AG08396 (cell line): ENCODE data around the gene SYT17.

ENCODE experiments used
- DNase-seq: peaks from one replicate; pipeline ENCODE4 v3.0.0; 2012; ENCODE audit warnings: low spot score, mixed read lengths

SYT17 gene

DNA sequence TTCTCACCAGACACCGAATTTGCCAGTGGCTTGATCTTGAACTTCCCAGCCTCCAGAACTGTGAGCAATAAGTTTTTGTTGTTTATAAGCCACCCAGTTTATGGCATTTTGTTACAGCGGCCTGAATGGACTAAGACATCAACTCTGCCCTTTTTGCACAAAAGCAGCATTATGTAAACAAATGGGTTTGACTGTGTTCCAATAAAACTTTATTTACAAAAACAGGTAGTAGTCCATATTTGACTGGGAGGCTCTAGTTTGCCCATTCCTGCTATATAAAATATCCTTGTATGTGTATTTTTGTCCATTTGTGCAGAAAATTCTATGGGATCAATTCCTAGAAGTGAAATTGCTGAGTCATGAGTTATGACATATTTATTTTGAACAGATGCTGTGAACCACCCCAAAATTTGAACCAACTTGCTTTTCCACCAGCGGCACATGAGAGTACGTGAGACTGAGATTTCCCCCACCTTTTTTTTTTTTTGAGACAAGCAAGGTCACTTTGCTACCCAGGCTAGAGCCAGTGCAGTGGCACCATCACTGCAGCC is 96.2 kb downstream of the SYT17 start:
- DNase-seq, result no peak

DNA sequence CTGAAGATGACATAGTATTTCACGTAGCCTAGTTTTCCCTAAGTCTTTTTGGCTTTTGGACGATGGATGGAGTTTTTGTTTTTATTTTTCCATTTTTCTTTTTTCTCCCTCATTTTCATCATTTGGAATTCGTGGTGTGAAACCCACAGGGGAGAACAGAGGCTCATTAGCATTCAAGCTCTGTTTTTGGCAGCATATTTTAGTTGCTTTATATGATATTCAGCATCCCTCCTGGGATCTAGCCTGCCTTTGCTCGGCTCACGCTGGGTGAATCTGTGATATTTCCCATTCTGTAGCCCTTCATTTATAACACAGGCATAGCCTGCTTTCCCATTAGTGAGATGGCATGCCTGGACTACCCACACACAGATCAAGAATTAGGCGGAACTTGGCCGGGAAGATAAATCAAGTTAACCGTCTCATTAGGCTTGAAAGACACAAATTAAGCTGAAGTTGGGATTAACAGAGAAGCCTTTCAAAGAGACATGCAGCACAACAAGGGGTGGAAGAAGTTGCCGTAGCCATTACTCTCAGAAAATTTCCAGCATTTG is 97.4 kb downstream of the SYT17 start:
- DNase-seq, result no peak

DNA sequence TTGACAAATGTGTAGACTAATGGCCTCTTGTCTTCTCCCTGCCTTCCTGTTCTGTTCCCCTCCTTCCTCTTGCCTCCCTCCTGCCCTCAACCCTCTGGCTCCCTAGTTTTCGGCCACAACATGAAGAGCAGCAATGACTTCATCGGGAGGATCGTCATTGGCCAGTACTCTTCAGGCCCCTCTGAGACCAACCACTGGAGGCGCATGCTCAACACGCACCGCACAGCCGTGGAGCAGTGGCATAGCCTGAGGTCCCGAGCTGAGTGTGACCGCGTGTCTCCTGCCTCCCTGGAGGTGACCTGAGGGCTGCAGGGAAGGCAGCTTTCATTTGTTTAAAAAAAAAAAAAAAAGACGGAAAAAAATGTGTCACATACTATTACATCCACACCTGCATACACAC is 98.7 kb downstream of the SYT17 start:
- DNase-seq, result no peak

DNA sequence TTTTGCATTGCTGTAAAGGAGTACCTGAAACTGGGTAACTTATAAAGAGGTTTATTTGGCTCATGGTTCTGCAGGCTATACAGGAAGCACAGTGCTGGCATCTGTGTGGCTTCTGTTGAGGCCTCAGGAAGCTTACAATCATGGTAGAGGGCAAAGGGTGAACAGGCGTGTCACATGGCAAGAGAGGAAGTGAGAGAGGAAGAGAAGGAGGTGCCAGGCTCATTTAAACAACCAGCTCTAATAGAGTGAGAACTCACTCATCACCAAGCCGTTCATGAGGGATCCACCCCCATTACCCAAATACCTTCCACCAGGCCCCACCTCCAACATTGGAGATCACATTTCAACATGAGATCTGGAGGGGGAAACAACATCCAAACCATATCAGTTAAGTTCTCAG is 101.1 kb downstream of the SYT17 start:
- no peak for DNase-seq

DNA sequence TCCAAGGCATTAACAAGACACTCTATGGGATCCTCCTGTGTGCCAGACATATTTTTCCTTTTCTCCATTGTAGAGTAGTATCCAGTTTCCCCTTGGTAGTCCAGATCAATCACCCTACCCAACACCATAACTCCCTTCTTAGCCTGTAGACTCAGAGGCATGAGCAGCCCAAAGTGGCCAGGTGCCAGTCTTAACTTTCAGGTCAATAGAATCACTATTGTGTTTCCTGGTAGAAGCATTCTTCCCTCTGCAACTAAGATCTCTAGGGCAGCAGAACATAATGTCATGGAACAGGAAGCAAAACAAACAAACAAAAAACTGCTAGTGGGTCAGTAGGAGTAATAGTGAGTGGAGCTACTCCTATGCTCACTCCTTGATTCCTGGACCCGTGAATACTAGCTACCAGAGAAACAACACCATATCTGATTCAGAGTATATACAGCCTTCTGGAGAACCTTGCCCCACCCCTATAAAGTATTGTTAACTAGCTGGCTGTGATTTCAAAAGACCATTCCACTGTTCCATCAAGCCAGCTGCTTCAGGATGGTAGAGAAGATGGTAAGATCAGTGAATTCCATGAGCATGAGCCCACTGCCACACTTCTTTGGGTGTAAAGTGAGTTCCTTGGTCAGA is 106.2 kb downstream of the SYT17 start:
- no peak for DNase-seq

DNA sequence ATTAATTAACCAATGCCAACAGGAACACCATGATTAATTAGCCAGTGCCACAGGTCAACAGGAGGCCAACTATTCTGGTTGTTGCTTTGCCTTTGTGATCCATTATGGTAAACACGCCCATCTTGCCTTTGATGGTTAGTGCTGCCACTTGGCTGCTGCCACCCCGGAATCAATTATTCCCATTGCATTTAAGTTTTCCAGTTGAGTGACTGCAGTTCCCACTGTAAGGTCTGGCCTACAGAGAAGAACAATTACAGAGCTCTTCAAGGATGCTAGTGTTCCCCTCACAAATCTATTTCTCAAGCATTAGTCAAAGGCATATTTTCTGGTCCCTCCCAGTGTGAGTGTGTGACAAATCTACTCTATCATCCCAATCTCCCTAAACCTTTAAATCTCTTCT is 110.4 kb downstream of the SYT17 start:
- no peak for DNase-seq

DNA sequence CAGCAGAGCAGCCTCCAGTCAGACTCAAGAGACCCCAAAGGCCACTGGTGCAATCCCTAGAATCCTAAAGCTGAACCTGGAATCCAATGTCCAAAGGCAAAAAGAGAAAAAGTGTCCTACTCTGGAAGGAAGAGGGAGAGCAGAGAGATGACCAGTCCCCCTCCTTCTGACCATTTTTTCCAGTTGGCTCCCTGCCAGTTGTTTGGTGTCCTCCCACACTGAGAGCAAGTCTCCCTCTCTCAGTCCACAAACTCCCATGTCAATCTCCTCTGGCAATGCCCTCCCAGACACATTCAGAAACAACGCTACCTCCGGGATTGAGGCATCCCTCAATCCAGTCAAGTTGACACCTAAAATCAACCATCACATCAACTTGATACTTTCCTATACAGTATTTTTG is 113.2 kb downstream of the SYT17 start:
- no peak for DNase-seq

DNA sequence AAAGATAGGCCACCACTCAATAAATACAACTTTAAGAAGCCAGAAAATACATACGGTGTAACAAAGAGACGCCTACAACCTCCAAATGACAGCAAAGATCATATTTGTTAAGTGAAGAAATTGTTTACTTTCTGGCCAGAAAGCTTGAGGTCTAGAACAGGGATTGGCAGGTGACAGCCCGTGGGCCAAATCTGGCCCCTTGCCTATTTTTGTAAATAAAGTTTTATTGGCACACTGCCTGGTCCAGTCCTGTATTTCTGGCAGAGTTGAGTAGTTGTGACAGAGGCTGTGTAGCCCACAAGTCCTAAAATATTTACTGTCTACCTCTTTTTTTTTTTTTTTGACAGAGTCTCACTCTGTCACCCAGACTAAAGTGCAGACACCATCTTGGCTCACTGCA is 114.1 kb downstream of the SYT17 start:
- DNase-seq, result no peak

DNA sequence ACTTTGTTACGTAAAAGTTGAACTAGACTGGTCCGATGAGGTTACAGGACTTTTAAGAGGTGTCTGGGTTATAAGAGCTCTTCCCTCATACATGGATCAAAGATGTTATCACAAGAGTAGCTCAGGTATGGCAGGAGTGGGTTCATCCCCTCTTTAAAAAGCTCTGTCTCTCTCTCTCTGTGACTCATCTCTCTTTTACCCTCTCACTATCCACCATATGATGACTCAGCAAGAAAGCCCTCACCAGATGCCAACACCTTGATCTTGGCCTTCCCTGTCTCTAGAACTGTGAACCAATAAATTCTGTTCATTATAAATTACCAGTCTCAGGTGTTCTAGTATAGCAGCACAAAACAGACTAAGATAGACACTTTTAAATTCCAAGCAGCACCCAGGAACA is 115.6 kb downstream of the SYT17 start:
- no peak for DNase-seq

DNA sequence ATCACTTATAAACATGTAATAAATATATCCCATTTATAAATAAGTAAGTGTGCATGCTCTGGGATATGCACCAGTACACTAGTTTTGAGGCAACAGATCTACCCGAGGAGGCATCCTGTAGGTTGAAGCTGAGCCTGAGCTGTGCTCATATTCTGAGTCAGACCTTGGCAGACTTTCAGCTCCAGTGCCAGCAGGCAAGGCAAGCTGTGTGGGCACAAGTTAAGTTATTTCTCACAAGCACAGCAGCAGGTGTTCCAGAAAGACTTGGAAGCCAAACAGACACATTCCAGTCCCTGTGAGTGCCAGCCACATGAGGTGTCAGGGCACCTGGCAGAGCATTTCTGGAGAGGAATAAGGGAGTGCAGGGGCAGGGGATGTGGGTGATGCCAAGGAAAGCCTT is 116.2 kb downstream of the SYT17 start:
- DNase-seq, result no peak

DNA sequence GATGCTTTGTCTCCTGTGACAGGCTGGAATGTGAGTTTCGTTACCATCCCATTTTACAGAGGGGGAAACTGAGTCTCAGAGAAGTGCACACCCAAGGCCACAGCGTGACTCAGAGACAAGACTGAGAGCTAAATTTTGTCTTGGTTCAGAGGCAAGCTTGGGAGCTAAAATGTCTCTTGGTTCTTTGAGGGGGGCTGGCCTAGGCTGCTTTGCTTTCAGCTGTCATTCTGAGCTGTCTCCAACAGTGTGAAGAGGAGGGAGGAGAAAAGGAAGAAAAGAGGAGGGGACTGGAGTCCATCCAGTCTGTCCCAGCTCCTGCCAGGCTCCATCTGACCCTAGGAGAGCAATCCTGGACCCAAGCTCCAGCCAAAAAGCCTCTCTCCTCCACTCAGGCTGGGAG is 117.4 kb downstream of the SYT17 start, which contains the start of gene CLEC19A:
TSS of gene CLEC19A (plus strand) at position 301 of the 400 bp plus-strand sequence. CDS start 121 bp downstream, outside the sequence.
- no peak for DNase-seq

DNA sequence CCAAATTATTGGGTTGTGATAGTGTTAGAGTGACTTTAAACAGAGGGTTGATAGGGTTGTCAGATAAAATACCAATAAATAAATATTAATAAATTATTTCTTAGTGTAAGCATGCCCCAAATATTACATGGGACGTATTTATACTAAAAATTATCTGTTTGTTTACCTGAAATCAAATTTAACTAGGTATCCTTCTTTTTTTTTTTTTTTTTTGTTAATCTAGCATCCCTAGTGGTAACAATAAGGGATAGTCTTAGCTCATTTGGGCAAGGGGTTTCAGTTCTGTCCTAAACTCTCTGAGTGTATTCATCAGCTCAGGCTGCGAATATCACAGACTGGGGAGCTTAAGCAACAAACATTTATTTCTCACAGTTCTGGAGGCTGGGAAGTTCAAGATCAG is 118.8 kb downstream of the SYT17 start:
- DNase-seq, result no peak

DNA sequence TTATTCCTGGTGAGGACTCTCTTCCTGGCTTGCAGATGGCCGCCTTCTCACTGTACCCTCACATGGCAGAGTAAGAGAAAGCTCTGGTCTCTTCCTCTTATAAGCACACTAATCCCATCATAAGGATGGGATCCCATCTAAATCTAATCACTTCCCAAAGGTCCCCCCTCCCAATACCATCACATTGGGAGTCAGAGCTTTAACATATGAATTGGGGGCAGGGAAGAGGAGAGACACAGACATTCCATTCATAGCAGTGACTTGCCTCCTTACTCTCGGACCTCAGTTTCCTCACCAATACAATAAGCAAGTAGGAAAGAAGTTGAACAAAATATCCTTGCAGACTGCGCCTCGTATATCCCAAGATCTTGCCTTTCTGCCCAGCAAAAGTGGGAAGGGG is 119.2 kb downstream of the SYT17 start:
- no peak for DNase-seq

DNA sequence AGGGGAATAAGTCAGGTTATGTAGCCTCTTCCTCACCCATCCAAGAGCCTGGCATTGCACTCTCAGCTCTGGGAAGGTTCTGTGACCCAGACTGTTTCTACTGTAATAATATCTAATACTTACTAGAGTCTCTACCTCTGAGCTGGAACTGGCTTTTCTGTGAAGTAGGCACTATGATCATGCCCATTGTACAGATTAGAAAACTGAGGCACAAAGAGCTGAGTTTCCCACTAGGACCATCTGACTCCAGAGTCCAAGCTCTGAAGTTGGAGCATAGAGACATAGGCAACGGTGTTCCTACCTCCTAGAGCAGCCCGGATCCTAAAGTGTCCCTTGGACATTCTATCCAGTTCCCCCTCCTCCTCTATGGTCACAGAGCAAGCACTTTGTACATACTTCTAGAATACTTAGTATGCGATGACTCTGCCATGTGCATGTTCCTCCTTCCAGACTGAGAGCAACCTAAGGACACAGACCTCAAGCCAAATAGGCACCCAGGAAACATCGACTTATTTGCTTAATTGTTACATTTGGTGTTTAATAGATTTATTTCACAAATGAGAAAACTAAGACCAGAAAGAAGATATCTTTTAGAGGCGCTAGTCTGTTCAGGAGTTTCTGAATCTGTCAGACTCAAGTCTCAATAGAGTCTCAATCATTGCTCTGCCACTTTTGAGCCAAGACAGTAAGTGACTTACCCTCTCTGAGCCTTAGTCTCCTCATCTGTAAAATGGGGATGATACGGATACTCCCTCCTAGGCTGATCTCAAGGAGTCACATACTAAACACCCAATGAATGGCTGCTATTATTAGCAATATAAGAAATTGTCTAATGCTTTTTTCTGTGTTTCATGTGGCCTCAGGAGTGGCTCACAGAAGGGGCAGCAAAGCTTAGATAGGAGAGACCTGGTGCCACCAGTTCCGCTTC is 121.1 kb downstream of the SYT17 start:
- DNase-seq, result no peak

DNA sequence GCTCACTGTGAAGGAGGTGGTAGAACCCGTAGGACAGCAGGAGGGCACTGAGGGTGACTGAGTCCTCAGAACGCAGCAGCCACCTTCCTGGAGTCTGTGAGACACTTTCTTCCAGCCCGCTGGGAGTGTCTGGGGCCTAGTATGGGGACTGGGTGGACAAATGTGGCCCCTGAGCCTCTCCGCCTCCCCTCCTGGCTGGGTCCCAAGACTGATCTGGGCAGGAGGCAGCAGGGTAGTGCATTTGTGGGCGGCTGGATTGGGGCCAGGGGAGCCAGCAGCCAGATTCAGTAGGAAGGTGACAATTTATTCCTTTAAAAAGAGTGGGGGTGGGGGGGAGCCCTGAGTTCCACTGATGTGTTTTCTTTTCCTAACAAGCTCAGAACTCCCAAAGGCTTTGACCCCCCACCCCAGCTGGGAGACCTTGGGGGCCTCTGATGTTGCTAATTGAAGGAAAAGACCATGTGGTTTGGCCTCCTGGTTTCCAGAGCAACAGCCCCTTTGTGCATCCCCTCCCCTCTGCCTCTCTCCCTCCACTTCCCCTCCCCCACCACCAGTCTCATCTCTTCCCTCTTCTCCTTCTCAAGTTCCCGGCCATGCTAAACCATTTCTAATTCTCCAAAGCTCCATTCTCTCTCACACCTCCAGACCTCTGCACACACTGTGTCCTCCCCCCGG is 121.9 kb downstream of the SYT17 start:
- no peak for DNase-seq

DNA sequence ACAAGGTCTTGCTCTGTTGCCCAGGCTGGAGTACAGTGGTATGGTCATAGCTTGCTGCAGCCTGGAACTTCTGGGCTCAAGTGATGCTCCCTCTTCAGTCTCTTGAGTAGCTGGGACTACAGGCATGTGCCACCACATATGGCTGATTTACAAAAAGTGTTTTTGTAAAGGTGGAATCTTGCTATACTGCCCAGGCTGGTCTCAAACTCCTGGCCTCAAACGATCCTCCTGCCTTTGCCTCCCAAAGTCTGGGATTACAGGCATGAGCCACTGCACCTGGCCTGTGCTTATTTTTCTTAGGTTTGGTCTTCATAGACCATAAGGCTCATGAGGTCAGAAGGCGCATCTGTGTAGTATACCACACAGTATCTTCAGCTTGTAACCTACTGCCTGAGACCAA is 122.8 kb downstream of the SYT17 start:
- no peak for DNase-seq

DNA sequence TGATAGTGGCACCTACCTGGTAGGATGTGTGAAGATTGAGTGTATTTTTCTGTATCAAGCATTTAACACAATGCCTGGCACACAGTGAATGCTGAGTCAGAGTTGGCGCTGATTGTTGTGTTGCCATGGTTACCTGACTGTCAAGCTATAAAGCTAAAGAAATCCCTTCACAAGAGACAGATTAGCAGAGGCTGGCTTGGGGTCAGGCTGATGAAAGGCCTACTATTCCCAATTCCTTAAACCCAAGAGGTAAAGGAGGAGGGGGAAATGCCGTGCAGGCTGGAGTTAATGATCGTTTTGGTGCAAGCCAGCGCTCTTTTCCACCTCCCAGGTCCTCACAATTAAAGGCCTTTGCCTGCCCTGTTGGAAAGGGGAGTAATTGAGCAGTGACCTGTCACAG is 123.4 kb downstream of the SYT17 start:
- DNase-seq, result no peak

DNA sequence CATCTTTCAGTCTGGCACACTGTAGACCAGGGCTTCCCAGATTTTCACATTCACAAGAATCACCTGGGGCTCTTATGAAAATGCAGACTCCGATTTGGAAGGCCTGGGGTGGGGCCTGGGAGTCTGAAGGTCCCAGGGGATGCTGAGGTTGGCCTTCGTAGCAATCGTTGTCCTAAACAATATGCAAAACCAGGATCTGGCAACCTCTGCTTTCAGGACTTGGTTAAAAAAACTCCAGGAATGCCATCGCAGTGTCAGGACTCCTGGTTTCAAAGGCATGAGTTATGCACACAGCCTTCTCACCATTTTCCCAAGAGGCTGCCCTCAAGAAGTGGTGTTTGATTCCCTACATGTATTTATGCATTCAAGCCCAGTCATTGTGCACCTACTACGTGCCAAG is 124.1 kb downstream of the SYT17 start:
- DNase-seq, result no peak

DNA sequence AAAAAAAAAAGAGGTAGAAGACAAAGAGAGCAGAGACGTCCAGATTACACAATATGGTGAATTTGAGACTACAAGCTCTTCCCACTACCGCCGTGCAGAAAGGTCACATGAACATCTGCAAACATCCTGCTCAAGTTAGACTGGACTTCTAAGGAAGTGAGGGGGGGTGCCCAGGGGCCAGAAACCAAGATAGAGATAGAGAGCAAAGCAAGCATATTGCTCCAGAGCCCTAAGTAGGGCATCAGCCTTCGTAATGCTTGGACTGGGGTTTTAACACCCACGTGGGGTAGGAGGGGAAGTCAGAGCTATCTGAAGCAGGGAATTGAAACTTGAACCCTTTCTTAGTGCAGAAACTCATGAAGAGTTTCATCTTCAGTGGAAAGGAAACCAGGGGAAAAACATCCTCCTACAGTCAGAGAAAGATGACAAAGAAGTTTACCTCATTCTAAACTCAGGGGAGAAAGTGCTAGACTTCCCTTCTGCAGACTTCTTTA is 126.2 kb downstream of the SYT17 start:
- no peak for DNase-seq

DNA sequence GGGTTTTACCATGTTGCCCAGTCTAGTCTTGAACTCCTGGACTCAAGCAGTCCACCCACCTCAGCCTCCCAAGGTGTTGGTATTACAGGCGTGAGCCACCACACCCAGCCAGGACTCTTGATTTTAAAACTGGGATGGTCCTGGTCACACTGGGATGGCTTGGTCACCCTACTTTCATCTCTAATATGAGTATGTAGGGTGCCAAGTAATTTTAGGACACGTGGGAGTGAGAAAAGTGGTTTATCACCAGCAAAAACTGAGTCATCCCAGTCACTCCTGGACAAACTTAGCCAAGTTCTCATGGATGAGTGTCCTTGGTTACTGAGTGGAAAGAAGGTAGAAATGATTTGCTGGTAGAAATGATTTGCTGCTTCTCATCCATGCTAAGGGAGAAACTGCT is 127.4 kb downstream of the SYT17 start:
- DNase-seq, result no peak

DNA sequence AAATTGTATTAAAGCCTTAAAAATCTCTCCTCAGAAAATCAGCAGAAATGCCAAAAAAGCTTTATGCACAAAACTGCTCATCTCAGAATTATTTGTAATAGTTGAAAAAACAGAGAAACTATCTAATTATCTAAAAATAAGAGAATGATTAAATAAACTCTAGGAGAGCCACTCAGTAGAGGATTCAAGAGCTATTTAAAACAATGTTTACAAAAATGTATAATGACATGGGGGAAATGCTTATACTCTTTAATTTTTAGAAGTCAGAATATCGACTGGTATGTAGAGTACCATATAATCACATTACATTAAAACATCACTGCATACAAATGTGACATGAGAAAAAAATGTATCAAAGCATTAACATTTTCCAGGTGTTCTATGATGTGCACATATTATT is 129.4 kb downstream of the SYT17 start:
- no peak for DNase-seq

DNA sequence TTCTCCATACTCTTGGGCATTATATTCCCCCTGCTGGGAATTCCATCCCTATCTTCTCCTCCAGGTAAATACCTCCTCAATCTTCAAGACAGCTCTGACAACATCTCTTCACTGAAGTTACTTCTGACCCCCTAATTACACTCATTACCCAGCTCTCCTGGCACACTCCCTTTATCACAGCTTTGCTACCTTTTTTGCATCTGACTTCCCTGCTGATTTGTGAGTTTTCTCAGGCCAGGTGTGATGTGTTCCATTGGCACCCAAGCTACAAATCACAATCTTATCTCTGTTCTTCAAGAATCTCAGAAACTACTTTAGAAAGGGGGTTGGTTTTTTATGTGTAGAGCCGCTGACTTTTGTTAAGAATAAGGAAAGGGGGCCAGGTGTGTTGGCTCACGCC is 131.5 kb downstream of the SYT17 start:
- DNase-seq, result no peak
